NB4 (cell line): ENCODE results near the gene OAF.

Experiments
- DNase-seq: peaks from one replicate; pipeline ENCODE4 v3.0.0; 2010; ENCODE audit warnings: low read depth
- H3K4me3 ChIP-seq: one replicate; pipeline ENCODE4 v1.5.1; 2011; ENCODE audit warnings: mild to moderate bottlenecking, low read depth, low read length, moderate library complexity
- CTCF ChIP-seq: IDR thresholded peaks from one replicate; pipeline ENCODE4 v1.5.1; 2012; ENCODE audit warnings: low read depth, low read length
- MAX ChIP-seq: IDR thresholded peaks from 2 replicates; pipeline ENCODE4 v1.6.1; 2011; ENCODE audit warnings: low read depth, low read length
- MYC ChIP-seq: IDR thresholded peaks from 2 replicates; pipeline ENCODE4 v1.6.1; 2011; ENCODE audit warnings: low read depth, low read length
- POLR2A ChIP-seq: IDR thresholded peaks from 2 replicates; pipeline ENCODE4 v1.6.1; 2011; ENCODE audit warnings: mild to moderate bottlenecking; ENCODE audit not compliant: insufficient read length; ENCODE audit errors: extremely low read depth

OAF gene

GRCh38 chr11:120240866-120241265, 30.0 kb downstream of the OAF start:
- no peak for DNase-seq
- no peak overlapping the region for H3K4me3 ChIP-seq
- TF ChIP-seq POLR2A (no peak), CTCF (no peak), MAX (no peak), MYC (no peak)

GRCh38 chr11:120241277-120241676, 30.4 kb downstream of the OAF start:
- TF ChIP-seq MYC (no peak), MAX (no peak), POLR2A (no peak), CTCF (no peak)
- H3K4me3 ChIP-seq = no peak overlapping the region
- DNase-seq = no peak

DNA sequence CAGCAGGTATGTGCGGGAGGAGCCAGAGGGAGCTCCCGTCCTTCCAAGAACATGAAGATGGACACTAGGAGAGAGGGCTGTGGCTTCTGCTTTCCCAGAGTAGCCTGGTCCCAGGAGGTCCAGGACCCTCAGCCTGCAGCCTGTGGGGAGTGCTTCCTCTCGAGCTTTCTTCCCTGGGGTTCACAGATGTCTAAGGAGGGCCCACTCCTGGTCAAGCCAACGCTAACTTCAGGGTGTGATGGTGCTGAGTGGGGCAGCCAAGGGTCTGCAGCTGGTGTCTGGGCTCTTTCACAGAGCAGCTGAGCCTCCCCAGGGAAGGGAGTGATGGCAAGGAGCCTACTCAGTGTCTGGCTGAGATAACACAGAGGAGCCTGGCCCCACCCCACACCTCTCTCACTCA, 32.4 kb downstream of the OAF start:
- no peak for DNase-seq
- TF ChIP-seq POLR2A = no peak
- no peak for TF ChIP-seq MYC
- TF ChIP-seq CTCF = no peak
- no peak for TF ChIP-seq MAX
- H3K4me3 ChIP-seq = no peak overlapping the region

DNA sequence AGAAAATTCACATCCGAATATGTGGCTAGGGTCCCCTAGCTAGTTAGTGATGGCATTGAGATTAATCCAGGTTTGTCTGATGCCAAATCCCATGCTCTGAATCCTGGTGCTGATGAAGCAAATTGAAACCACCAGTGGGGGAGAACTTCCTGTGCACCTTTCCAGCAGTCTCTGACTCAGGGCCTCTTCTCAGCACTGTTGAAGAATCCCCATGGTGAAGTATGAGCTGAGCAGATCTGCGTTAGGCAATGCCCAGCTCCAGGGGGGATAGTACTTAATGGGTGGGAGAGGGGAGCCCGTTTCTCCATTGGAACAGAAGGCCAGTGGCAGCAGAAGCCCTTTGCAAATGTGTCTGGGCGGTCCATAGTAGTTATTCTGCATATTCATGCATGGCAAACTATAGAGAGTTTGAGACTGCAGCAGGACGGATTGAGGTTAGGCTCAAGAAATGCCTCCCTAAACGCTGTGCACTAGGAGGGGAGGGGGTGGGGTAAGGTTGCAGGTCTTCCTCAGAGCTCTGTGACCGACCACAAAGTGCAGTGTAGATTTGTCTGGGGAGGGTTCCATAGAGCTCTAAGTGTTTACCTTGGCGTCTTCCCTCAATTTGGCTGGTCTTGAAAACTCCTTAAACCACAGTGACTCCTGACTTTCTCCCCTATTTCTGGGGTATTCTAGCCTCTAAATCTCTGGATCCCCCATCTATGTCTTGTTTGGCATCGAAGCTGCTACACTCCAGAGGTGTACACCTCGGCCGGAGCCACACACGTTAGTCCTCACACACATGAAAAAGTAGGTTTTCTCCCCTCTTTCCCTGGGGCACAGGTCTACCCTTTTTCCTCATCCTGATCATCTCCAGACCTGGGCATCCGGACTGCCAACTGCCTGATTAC, 33.9 kb downstream of the OAF start:
- DNase-seq = peak; percentile 40
- TF ChIP-seq POLR2A (no peak), MYC (no peak), MAX (no peak), CTCF (no peak)
- no peak overlapping the region for H3K4me3 ChIP-seq

- TF ChIP-seq MAX (no peak), MYC (no peak), POLR2A (no peak), CTCF (no peak)
- H3K4me3 ChIP-seq = no peak overlapping the region
- no peak for DNase-seq
Measured at GRCh38 chr11:120245434-120245833, 34.6 kb downstream of the OAF start.
